ENCODE results near the gene SYTL3. TPM values are rescaled to one million over a fixed set of nuclear protein-coding genes. Genes with fewer than 3 reads are reported as not detected.
A peak's percentile ranks its signal among the peaks of the same experiment; 100 is the strongest.

Gene SYTL3
- total and polyA plus RNA-seq, 10 donors: 5.9 to 48.3 (median 17.9) TPM

DNA sequence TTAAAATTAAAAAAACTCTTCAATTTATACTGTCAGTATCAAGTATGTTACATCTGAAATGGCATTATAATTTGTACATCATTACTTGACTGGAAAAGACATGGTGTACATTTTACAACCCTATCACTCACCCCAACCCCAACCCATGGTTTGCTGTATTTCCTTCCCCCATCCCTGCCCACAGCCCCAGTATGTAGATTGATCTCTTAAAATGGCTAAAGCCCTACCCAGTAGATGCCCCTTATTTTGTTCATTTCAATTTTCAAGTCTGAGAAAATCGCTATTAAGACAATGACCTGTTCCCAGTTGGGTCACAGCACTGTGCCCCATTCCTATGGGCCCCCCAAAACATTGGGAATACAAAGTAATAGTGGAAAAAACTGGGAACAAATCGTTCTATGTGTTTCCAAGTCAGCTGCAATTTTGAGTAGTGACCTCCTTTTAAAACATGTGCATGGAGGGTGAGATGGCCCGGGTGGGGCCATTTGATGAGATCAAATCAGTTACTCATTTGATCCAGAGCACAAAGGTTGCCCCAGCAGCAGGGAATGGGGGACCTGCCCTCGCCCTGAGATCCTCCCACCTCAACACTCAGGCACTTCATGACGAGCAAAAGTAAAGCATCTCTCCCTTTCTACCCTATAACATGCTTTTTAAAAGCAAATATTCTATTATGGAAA, 156.0 kb downstream of the SYTL3 start:
- WGBS, 5 donors: 79 to 93% (median 90%) methylated on average over 5 of the region's 5 CpGs
- no peak for DNase-seq
- peaks cover 0 to 40% (median 0%) of the 10 kb centered on the region in 6 donors for H3K36me3 ChIP-seq
- H3K4me3 ChIP-seq: no peak overlapping the region
- H3K27ac ChIP-seq: peak overlapping the region in 3 of 8 donors; percentile 65 to 83 (median 75)
- peaks cover 27 to 98% (median 95%) of the 10 kb centered on the region in 6 donors for H3K4me1 ChIP-seq
- H3K9me3 ChIP-seq: no peaks in the 10 kb centered on the region
- TF ChIP-seq, protein P1, sequence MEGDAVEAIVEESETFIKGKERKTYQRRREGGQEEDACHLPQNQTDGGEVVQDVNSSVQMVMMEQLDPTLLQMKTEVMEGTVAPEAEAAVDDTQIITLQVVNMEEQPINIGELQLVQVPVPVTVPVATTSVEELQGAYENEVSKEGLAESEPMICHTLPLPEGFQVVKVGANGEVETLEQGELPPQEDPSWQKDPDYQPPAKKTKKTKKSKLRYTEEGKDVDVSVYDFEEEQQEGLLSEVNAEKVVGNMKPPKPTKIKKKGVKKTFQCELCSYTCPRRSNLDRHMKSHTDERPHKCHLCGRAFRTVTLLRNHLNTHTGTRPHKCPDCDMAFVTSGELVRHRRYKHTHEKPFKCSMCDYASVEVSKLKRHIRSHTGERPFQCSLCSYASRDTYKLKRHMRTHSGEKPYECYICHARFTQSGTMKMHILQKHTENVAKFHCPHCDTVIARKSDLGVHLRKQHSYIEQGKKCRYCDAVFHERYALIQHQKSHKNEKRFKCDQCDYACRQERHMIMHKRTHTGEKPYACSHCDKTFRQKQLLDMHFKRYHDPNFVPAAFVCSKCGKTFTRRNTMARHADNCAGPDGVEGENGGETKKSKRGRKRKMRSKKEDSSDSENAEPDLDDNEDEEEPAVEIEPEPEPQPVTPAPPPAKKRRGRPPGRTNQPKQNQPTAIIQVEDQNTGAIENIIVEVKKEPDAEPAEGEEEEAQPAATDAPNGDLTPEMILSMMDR (IDR thresholded peaks at IDR 0.05 in 8 of 11, conservative IDR thresholded peaks at IDR 0.05 in 3 of 11): no peak
- TF ChIP-seq POLR2A (IDR thresholded peaks at IDR 0.05) (no peak), POLR2AphosphoS5 (IDR thresholded peaks at IDR 0.05) (no peak)
- no peaks in the 10 kb centered on the region for H3K27me3 ChIP-seq (replicated peaks in 1 of 7)
- intact Hi-C loops (cut with DNase I; ENCODE audit: low total_unique reads): no loop called here

DNA sequence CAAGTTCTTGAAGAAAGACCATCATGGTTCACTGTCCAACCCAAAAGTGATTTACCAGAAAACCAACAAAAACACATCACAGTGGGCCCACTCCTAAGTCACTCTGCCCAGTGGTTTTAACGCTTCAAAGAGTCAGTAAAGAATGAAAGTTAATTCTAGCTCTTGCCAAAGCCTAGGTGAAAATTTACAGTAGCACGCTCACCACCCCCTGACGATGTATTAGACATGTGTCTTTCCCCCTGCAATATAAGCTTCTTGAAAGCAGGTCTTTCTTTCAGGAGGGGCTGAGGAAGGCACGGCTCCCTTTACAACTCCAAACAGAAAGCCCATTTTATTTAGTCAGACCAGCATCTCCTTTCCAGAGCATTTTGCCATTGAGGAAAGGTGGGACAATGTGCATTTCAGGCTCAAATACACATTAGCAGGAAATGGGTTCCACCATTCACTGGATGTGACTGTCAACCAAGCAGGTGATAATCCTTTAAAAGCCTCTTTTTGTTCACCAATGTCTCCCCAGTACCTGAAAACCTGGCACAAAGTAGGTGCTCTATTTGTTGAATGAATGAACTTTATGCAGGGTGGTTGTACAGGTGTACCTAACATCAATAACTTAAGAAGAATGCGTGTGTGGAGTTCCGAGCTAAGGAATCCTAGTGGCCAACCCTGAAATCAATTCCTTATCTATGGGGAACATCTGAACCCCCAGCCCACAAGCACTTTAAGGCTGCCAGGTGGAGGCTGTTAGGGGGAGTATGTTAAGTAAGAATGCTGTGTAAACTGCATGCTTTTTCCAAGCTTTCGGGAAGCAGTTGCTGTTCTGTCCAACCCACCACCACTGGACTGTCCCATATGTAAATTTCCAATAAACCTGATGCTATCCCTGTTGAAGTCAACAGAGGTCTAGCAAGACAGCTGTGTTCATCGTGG, 157.9 kb downstream of the SYTL3 start:
- no peaks in the 10 kb centered on the region for H3K9me3 ChIP-seq
- H3K4me1 ChIP-seq: peaks cover 40 to 98% (median 95%) of the 10 kb centered on the region in 6 donors
- peak overlapping the region in 1 of 8 donors; percentile 10 for H3K4me3 ChIP-seq
- no peak for TF ChIP-seq POLR2A (IDR thresholded peaks at IDR 0.05)
- no peak for TF ChIP-seq POLR2AphosphoS5 (IDR thresholded peaks at IDR 0.05)
- TF ChIP-seq, protein P1 (IDR thresholded peaks at IDR 0.05 in 8 of 11, conservative IDR thresholded peaks at IDR 0.05 in 3 of 11): no peak
- H3K27me3 ChIP-seq (replicated peaks in 1 of 7): no peaks in the 10 kb centered on the region
- H3K36me3 ChIP-seq: peaks cover 0 to 28% (median 0%) of the 10 kb centered on the region in 6 donors
- DNase-seq: no peak
- 58 to 67% (median 58%) methylated on average over 8 of the region's 8 CpGs for WGBS, 5 donors
- intact Hi-C loops (cut with DNase I; ENCODE audit: low total_unique reads): no loop called here
- H3K27ac ChIP-seq: peak overlapping the region in 7 of 8 donors; percentile 29 to 99 (median 68)

DNA sequence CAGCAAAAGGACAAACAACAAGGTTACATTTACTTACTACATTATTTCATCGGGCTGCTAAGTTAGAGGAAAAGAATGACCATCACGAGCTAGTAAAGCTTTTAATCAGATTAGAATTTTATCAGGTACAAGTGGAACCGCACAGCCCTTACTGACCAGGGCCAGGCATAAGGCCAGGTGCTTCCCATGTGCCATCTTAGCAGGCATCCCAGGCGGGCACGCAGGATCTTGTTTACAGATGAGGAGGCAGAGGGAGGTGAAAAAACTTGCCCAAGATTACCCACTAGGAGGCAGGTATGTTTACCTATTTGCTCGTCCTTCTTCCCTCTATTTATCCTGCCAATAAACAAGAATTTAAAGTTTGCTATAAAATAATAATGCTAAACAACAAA, 158.6 kb downstream of the SYTL3 start:
- DNase-seq: no peak
- Histone ChIP-seq H3K36me3 (peaks cover 0 to 33% (median 0%) of the 10 kb centered on the region in 6 donors), H3K9me3 (no peaks in the 10 kb centered on the region), H3K27me3 (replicated peaks in 1 of 7) (no peaks in the 10 kb centered on the region), H3K4me3 (peak overlapping the region in 1 of 8 donors; percentile 10), H3K4me1 (peaks cover 42 to 98% (median 95%) of the 10 kb centered on the region in 6 donors), H3K27ac (peak overlapping the region; percentile 20 to 99 (median 62))
- TF ChIP-seq, protein P1 (IDR thresholded peaks at IDR 0.05 in 8 of 11, conservative IDR thresholded peaks at IDR 0.05 in 3 of 11): no peak
- TF ChIP-seq POLR2AphosphoS5 (IDR thresholded peaks at IDR 0.05) (no peak), POLR2A (IDR thresholded peaks at IDR 0.05) (no peak)
- intact Hi-C loops (cut with DNase I; ENCODE audit: low total_unique reads): no loop called here
- 74 to 86% (median 81%) methylated on average over 6 of the region's 6 CpGs for WGBS, 5 donors

Measured in spleen (tissue), 11 donors.